CD14-positive monocyte (primary cell): ENCODE measurements around the gene CDH23. TPM values are rescaled to one million over a fixed set of nuclear protein-coding genes. Genes with fewer than 3 reads are reported as not detected.
A peak's percentile ranks its signal among the peaks of the same experiment; 100 is the strongest.

Source experiments
- DNase-seq, 3 donors: peaks; one replicate each; pipeline ENCODE4 v3.0.0-alpha.2; 2011 to 2022
- H2AFZ ChIP-seq: 2 replicates; pipeline ENCODE4 v1.6.0; 2012; ENCODE audit warnings: mild to moderate bottlenecking, low read depth, low read length, inconsistent platforms; ENCODE audit not compliant: insufficient read depth, poor library complexity, severe bottlenecking
- H3K27ac ChIP-seq, 2 donors: 1 replicate in 1 of 2; 2 replicates in 1 of 2; pipeline ENCODE4 v1.5.1; 2012 to 2013; ENCODE audit warnings: low read length in 2 of 2, control low read depth in 1 of 2, inconsistent platforms in 1 of 2, low read depth in 1 of 2, mild to moderate bottlenecking in 1 of 2
- H3K27me3 ChIP-seq, 2 donors: one replicate each; pipeline versions ENCODE4 v1.6.0 to v1.6.1; 2011 to 2013; ENCODE audit warnings: low read length in 2 of 2; ENCODE audit not compliant: control insufficient read depth in 2 of 2, insufficient read depth in 2 of 2
- H3K36me3 ChIP-seq, 2 donors: replicated peaks in 1 of 2; 1 replicate in 1 of 2; 2 replicates in 1 of 2; pipeline versions ENCODE4 v1.5.1 to v1.6.1; 2012 to 2013; ENCODE audit warnings: low read length in 2 of 2, control low read depth in 1 of 2, inconsistent platforms in 1 of 2, mild to moderate bottlenecking in 1 of 2; ENCODE audit not compliant: insufficient read depth in 2 of 2, control insufficient read depth in 1 of 2
- H3K4me1 ChIP-seq, 2 donors: 1 replicate in 1 of 2; 2 replicates in 1 of 2; pipeline versions ENCODE4 v1.5.1 to v1.6.1; 2012 to 2013; ENCODE audit warnings: low read length in 2 of 2, control low read depth in 1 of 2, inconsistent platforms in 1 of 2, mild to moderate bottlenecking in 1 of 2, moderate library complexity in 1 of 2; ENCODE audit not compliant: insufficient read depth in 2 of 2, control insufficient read depth in 1 of 2
- H3K4me2 ChIP-seq: replicated peaks from 2 replicates; pipeline ENCODE3; 2012; ENCODE audit warnings: low read length, moderate library complexity, mild to moderate bottlenecking; ENCODE audit not compliant: poor library complexity, severe bottlenecking; ENCODE audit errors: extremely low read depth
- H3K4me3 ChIP-seq, 3 experiments: fragments of 200-600 bp in 1 of 3; sonication (generic) in 1 of 3; replicated peaks in 1 of 3; 1 replicate in 2 of 3; 2 replicates in 1 of 3; pipeline ENCODE4 v1.5.1; 2011 to 2013; ENCODE audit warnings: low read length in 3 of 3, mild to moderate bottlenecking in 3 of 3, control low read depth in 2 of 3, low read depth in 2 of 3, inconsistent platforms in 1 of 3, moderate library complexity in 1 of 3
- H3K79me2 ChIP-seq: 2 replicates; pipeline ENCODE4 v1.6.0; 2012; ENCODE audit warnings: mild to moderate bottlenecking, control low read depth, inconsistent platforms, low read length, moderate library complexity; ENCODE audit not compliant: insufficient read depth
- H3K9ac ChIP-seq: 2 replicates; pipeline ENCODE4 v1.6.0; 2017; ENCODE audit warnings: low read length, mild to moderate bottlenecking; ENCODE audit not compliant: insufficient read depth, poor library complexity, severe bottlenecking
- H3K9me3 ChIP-seq, 2 donors: replicated peaks in 1 of 2; 1 replicate in 1 of 2; 2 replicates in 1 of 2; pipeline versions ENCODE4 v1.5.1 to v1.6.1; 2012 to 2013; ENCODE audit warnings: low read length in 2 of 2, control low read depth in 1 of 2; ENCODE audit not compliant: control insufficient read depth in 1 of 2, insufficient read depth in 1 of 2
- H4K20me1 ChIP-seq: 2 replicates; pipeline ENCODE4 v1.6.0; 2012; ENCODE audit warnings: mild to moderate bottlenecking, low read length, control low read depth, moderate library complexity; ENCODE audit not compliant: insufficient read depth
- H3K27ac Mint-ChIP-seq, 7 donors: one replicate each; pipeline ENCODE4 v1.8.0; 2020; ENCODE audit warnings: mild to moderate bottlenecking in 7 of 7, mixed read lengths in 7 of 7, moderate library complexity in 6 of 7, inconsistent platforms in 2 of 7
- H3K27me3 Mint-ChIP-seq, 3 donors: one replicate each; pipeline ENCODE4 v1.8.0; 2021 to 2022; ENCODE audit warnings: low read depth in 3 of 3, mild to moderate bottlenecking in 3 of 3, mixed read lengths in 3 of 3, moderate library complexity in 3 of 3, inconsistent platforms in 1 of 3
- H3K36me3 Mint-ChIP-seq, 2 donors: one replicate each; pipeline ENCODE4 v1.8.0; 2020; ENCODE audit warnings: mixed read lengths in 2 of 2, inconsistent platforms in 1 of 2, mild to moderate bottlenecking in 1 of 2
- H3K4me1 Mint-ChIP-seq: one replicate; pipeline ENCODE4 v1.8.0; 2020; ENCODE audit warnings: mild to moderate bottlenecking, mixed read lengths
- H3K4me3 Mint-ChIP-seq, 2 donors: one replicate each; pipeline ENCODE4 v1.8.0; 2020; ENCODE audit warnings: mild to moderate bottlenecking in 2 of 2, mixed read lengths in 2 of 2, moderate library complexity in 1 of 2
- H3K9me3 Mint-ChIP-seq, 7 donors: one replicate each; pipeline ENCODE4 v1.8.0; 2020 to 2022; ENCODE audit warnings: mixed read lengths in 7 of 7, mild to moderate bottlenecking in 6 of 7, moderate library complexity in 6 of 7, inconsistent platforms in 2 of 7
- WGBS: methylation state at CpG from one replicate; pipeline ENCODE4 v1.1.5; 2013; ENCODE audit warnings: missing lambda C conversion rate; ENCODE audit not compliant: insufficient coverage; 5-methylcytosine and 5-hydroxymethylcytosine counted together
- intact Hi-C, 2 donors: fragments of 100-400 bp; cut with micrococcal nuclease; formaldehyde crosslinking; loops; one replicate each; pipeline versions ENCODE4 v1.15.0 to v1.15.1; 2023
- polyA plus RNA-seq, 3 donors: library from polyadenylated mRNA; depleted of rRNA in 1 of 3; unstranded in 2 of 3; stranded (reverse) in 1 of 3; fragments of 300-500 nt in 2 of 3; fragments of >200 nt in 1 of 3; fragmentation: Illumina TruSeq in 2 of 3; gene quantifications; 1 replicate in 2 of 3; 2 replicates in 1 of 3; pipeline ENCODE4 v1.2.3, GENCODE V29; 2012 to 2021
- TF ChIP-seq, protein P1 (sequence below): fragments of 200-600 bp; IDR thresholded peaks from one replicate; pipeline ENCODE4 v1.8.0; 2022; ENCODE audit warnings: antibody characterized with exemption, mild to moderate bottlenecking

Gene CDH23
- polyA plus RNA-seq, 3 donors, result 8.2 to 36.2 (median 10.5) TPM

DNA sequence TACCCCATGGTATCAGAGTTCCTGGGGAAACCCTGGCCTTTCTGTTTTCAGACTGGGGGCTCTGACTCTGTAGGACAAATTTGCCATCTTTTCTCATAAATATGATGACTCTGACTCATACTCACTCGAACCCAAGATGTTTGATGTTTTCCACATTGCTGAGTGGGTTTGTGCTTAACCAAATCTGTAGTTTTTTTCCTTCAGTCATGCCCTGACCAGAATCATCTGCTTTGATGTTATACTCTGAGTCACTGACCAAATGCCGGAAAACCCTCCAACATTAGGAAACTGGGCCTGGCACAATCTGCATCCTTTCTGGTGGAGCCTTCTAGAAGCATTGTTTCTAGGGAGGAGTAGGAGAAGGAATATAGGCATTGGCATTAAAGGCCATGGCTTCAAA lies 204.1 kb downstream of the CDH23 start:
- no peaks in the 10 kb centered on the region for H3K36me3 Mint-ChIP-seq
- no peaks in the 10 kb centered on the region for H3K9me3 Mint-ChIP-seq
- Histone ChIP-seq H2AFZ (no peak overlapping the region), H3K4me3 (no peak overlapping the region), H3K27ac (no peak overlapping the region), H3K27me3 (no peaks in the 10 kb centered on the region), H3K4me2 (no peak overlapping the region), H3K4me1 (peaks cover 33 to 41% of the 10 kb centered on the region in 2 donors), H3K9ac (no peak overlapping the region), H3K9me3 (no peaks in the 10 kb centered on the region), H3K36me3 (no peaks in the 10 kb centered on the region), H3K79me2 (no peaks in the 10 kb centered on the region), H4K20me1 (no peaks in the 10 kb centered on the region)
- WGBS, result 75% methylated on average over 1 of the region's 2 CpGs
- H3K27me3 Mint-ChIP-seq, result peaks cover 2 to 4% (median 3%) of the 10 kb centered on the region in 3 donors
- intact Hi-C loops, result loop anchor here in 1 of 2 donors (10.0 kb wide), 1 partner anchor 216 kb away; no protein-coding TSS in a partner anchor
- peaks cover 40% of the 10 kb centered on the region for H3K4me1 Mint-ChIP-seq
- H3K4me3 Mint-ChIP-seq, result no peak overlapping the region
- peak overlapping the region in 4 of 7 donors; percentile 15 to 64 (median 55) for H3K27ac Mint-ChIP-seq
- DNase-seq, result peak; percentile 21 to 70 (median 34)
- TF ChIP-seq, protein P1, sequence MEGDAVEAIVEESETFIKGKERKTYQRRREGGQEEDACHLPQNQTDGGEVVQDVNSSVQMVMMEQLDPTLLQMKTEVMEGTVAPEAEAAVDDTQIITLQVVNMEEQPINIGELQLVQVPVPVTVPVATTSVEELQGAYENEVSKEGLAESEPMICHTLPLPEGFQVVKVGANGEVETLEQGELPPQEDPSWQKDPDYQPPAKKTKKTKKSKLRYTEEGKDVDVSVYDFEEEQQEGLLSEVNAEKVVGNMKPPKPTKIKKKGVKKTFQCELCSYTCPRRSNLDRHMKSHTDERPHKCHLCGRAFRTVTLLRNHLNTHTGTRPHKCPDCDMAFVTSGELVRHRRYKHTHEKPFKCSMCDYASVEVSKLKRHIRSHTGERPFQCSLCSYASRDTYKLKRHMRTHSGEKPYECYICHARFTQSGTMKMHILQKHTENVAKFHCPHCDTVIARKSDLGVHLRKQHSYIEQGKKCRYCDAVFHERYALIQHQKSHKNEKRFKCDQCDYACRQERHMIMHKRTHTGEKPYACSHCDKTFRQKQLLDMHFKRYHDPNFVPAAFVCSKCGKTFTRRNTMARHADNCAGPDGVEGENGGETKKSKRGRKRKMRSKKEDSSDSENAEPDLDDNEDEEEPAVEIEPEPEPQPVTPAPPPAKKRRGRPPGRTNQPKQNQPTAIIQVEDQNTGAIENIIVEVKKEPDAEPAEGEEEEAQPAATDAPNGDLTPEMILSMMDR, result no peak

DNA sequence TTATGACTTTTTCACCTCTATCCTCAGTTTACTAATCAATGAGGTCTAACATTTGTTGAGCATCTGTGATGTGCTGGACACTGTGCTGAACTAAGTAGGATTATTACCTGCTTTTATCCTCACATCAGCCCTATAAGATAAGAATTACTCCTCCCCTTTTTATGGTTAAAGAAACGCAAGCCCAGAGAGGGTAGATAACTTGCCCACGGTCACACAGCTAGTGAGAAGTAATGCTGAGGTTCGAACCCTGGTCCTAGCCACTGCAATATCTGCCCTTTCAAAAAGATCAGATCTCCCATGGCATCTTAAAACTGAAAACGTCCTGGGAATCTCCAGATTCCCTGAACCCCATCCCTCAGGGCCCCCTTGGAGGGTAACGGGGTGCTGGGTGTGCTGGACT lies 204.6 kb downstream of the CDH23 start:
- H4K20me1 ChIP-seq, result no peaks in the 10 kb centered on the region
- H3K4me3 Mint-ChIP-seq, result no peak overlapping the region
- H3K4me3 ChIP-seq, result no peak overlapping the region
- DNase-seq, result no peak
- H3K27me3 ChIP-seq, result no peaks in the 10 kb centered on the region
- H2AFZ ChIP-seq, result no peak overlapping the region
- peaks cover 2 to 4% (median 3%) of the 10 kb centered on the region in 3 donors for H3K27me3 Mint-ChIP-seq
- H3K27ac ChIP-seq, result no peak overlapping the region
- intact Hi-C loops, result loop anchor here in 1 of 2 donors (10.0 kb wide), 1 partner anchor 216 kb away; no protein-coding TSS in a partner anchor
- H3K9me3 Mint-ChIP-seq, result no peaks in the 10 kb centered on the region
- TF ChIP-seq, protein P1, result no peak
- peaks cover 33 to 41% of the 10 kb centered on the region in 2 donors for H3K4me1 ChIP-seq
- no peaks in the 10 kb centered on the region for H3K9me3 ChIP-seq
- no peaks in the 10 kb centered on the region for H3K79me2 ChIP-seq
- H3K4me1 Mint-ChIP-seq, result peaks cover 40% of the 10 kb centered on the region
- H3K36me3 ChIP-seq, result no peaks in the 10 kb centered on the region
- H3K27ac Mint-ChIP-seq, result peak overlapping the region in 1 of 7 donors; percentile 71
- 80% methylated on average over 3 of the region's 5 CpGs for WGBS
- no peak overlapping the region for H3K9ac ChIP-seq
- H3K4me2 ChIP-seq, result no peak overlapping the region
- H3K36me3 Mint-ChIP-seq, result no peaks in the 10 kb centered on the region
